A549 treated with AZD9567 at 1 μM for 4 hours (cell line): ENCODE data around the gene LRRC7. TPM values are rescaled to one million over a fixed set of nuclear protein-coding genes. Genes with fewer than 3 reads are reported as not detected.

Source experiments
- total RNA-seq: library from RNA; stranded (reverse); fragments of 200-300 nt; extraction: Qiagen RNA extraction; gene quantifications from 5 replicates; pipeline ENCODE4 v1.2.3, GENCODE V29; 2022; ENCODE audit not compliant: insufficient read depth

Gene LRRC7
- not detected in 5 replicates for total RNA-seq

DNA sequence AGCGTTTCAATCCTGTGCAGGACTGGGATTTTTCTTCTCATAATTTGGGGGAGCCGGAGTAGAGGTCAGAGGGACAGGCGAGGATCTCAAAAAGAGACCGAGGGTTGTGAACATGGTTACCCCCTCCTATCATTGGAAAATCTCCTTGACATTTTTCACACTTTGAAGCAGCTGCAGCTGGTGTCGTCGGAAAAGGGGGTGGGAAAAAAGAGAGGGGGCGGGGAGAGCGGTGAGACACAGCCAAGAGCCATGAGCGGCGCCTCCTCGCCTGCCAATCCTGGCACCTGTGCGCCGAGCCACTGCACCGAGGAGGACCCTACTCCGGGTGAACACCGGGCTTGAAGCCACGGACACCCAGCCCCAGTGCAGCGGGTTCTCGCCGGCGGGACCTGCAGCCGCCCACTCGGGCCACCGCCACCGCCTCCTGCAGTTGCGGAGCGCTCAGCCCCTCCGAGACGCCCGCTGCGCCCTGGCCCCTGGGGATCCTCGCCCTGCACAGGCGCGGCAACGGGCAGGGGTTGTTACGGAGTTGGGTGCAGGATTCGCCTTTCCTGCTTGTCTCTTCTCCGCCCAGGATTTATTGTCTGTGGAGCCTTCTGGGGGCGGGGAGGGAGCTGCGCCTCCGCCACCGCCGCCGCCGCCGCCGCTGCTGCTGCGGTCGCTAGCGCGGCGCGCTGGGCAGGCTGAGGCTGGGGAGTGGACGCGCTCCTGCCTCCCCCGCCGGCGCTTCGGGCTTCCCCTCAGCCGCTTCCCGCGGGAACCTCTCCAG lies at the start of gene LRRC7:
TSS of gene LRRC7 (plus strand) at position 271 of the 769 bp plus-strand sequence. CDS start 718 bp downstream, outside the sequence.

